GM19043 (cell line): ENCODE results near the gene ADAMTS17.
"Not testable (repeated sequence)": the region's sequence is repeated elsewhere in the genome, so short reads cannot be mapped to it uniquely, and the experiment has no call there.

Experiments
- ATAC-seq: cut with Tn5 transposase; IDR thresholded peaks from one replicate; pipeline ENCODE4 v1.9.1; 2021; ENCODE audit warnings: low read depth; ENCODE audit not compliant: unreplicated experiment

The ADAMTS17 gene

GRCh38 chr15:99930696-99931095, 411.1 kb downstream of the ADAMTS17 start:
- ATAC-seq = no peak

GRCh38 chr15:99929266-99929665, 412.5 kb downstream of the ADAMTS17 start:
- ATAC-seq = no peak

DNA sequence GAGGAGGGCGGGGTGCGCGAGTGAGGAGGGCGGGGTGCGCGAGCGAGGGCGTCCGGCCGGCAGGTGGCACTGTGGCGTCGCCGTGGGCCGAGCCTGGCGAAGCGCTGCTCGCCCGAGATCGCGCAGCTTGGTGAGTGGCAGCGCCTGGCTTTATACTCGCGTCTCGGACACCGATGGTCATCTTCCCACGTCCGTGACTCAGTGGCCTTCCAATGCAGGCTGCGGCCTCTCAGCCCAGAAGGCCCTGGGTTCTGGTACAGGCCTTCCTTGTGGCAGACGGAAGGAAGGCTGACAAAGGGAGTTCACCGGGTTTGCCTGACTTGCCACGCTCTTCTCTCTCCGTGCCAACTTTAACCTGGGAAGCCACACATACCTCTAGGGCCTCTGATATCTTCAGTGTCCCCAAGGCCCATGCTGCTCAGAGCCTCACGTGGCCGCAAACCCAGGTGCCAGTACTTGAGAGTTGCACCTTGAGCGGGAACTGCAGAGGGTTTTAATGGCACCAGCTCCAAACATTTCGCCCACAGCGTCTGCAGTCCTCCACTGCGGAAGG, 413.3 kb downstream of the ADAMTS17 start:
- ATAC-seq = peak; percentile 90

- not testable (repeated sequence) for ATAC-seq
Measured at GRCh38 chr15:99926532-99926931, 415.2 kb downstream of the ADAMTS17 start.

DNA sequence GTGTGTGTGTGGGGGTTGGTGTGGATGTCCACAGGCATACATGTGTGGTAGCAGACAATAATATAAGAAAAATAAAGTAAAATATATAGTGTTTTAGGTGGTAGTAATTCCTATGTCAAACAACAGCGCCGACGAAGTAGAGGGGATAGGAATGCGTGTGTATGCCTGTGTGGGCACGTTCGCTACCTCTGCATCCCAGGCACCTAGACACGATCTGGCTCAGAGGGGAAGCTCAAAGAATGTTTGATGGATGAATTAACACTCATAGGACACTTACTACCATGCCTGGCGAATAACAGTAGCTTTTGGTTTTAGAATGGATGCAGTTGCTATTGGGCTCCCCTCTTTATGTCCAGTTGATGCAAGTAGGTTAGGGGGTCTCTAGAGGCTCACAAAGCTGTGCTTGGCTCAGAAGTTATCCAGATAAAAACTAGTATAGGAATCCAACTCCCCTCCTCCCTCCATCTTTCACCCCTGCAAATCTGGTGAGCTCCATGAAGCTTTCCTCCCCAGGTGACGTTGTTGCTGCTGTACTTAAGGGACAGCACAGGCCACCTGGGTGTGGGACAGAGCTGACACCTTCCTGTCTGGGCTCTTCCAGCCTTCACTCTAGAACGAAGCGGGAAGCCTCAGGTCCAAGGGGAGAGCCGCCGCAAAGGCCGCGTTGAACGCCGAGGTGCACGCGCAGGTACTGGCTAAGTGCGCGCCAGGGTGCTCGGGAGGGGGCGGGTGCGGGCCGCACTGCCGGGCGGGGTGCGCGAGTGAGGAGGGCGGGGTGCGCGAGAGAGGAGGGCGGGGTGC, 415.9 kb downstream of the ADAMTS17 start:
- ATAC-seq = no peak

DNA sequence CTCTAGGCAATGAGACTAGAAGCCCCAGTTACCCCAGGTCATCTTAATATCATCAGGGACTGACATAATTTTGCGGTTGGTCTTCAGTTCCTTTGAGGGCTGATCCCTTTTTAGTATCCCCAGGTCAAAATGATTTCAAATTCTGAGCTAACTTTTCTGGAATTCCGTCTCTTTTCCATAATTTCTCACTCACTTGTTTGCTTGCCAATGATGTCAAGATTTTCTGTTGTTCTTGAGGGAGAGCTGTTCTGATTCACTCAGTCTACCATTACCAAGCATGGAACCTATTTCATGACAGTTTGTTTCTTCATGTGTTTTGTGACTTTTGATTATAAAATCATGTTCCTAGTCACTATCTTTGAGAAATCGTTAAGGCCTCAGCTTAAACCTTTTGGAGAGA, 418.1 kb downstream of the ADAMTS17 start:
- ATAC-seq = no peak
